SK-N-MC (cell line): Measurements from ENCODE around the gene PREX1.

ENCODE experiments used
- DNase-seq: peaks from one replicate; pipeline ENCODE4 v3.0.0-alpha.2; 2011; ENCODE audit warnings: low read depth, low spot score
- H3K27ac ChIP-seq: fragments of 200-600 bp; sonication (generic); 2 replicates; pipeline ENCODE4 v1.5.1; 2016; ENCODE audit warnings: mixed run types
- H3K36me3 ChIP-seq: fragments of 200-600 bp; sonication (generic); 2 replicates; pipeline ENCODE4 v1.6.1; 2017; ENCODE audit warnings: antibody characterized with exemption, low read length, mixed read lengths; ENCODE audit not compliant: insufficient read depth
- H3K4me3 ChIP-seq: fragments of 200-600 bp; sonication (generic); 2 replicates; pipeline ENCODE4 v1.5.1; 2016
- H3K9ac ChIP-seq: fragments of 200-600 bp; sonication (generic); 2 replicates; pipeline ENCODE4 v1.8.0; 2017; ENCODE audit warnings: mixed run types, mixed read lengths; ENCODE audit not compliant: insufficient read length
- H3K9me3 ChIP-seq: fragments of 200-600 bp; sonication (generic); 2 replicates; pipeline ENCODE4 v1.6.1; 2017; ENCODE audit warnings: low read depth, mild to moderate bottlenecking, antibody characterized with exemption, low read length, moderate library complexity, mixed read lengths
- EZH2 ChIP-seq: fragments of 200-600 bp; sonication (generic); IDR thresholded peaks from one replicate; pipeline ENCODE4 v1.6.1; 2017; ENCODE audit warnings: antibody characterized with exemption
- FOXP2 ChIP-seq: optimal IDR thresholded peaks from 2 replicates; pipeline ENCODE3; 2011; ENCODE audit warnings: mild to moderate bottlenecking, moderate library complexity; ENCODE audit not compliant: insufficient read depth; ENCODE audit errors: extremely low read length, control extremely low read depth
- POLR2AphosphoS5 ChIP-seq: IDR thresholded peaks from 2 replicates; pipeline ENCODE4 v1.6.1; 2012; ENCODE audit warnings: mild to moderate bottlenecking, low read depth, low read length, borderline replicate concordance

Gene PREX1

GRCh38 chr20:48797850-48798747, 29.7 kb downstream of the PREX1 start:
- DNase-seq: no peak
- peak overlapping the region; percentile 50; the same call in 1 of the 2 replicates for H3K27ac ChIP-seq
- H3K9ac ChIP-seq: no peak overlapping the region
- H3K4me3 ChIP-seq: no peak overlapping the region
- H3K36me3 ChIP-seq: no peaks in the 10 kb centered on the region
- H3K9me3 ChIP-seq: no peaks in the 10 kb centered on the region
- no peak for TF ChIP-seq EZH2
- no peak for TF ChIP-seq POLR2AphosphoS5
- TF ChIP-seq FOXP2: no peak

- H3K4me3 ChIP-seq: no peak overlapping the region
- TF ChIP-seq EZH2: no peak
- TF ChIP-seq POLR2AphosphoS5: no peak
- no peak for TF ChIP-seq FOXP2
- peak overlapping the region; percentile 50; the same call in 1 of the 2 replicates for H3K27ac ChIP-seq
- no peaks in the 10 kb centered on the region for H3K36me3 ChIP-seq
- DNase-seq: no peak
- no peaks in the 10 kb centered on the region for H3K9me3 ChIP-seq
- H3K9ac ChIP-seq: no peak overlapping the region
These were observed 30.4 kb downstream of the PREX1 start for GRCh38 chr20:48797275-48797825.

GRCh38 chr20:48795732-48796131, 32.1 kb downstream of the PREX1 start:
- TF ChIP-seq FOXP2 (no peak), EZH2 (no peak), POLR2AphosphoS5 (no peak)
- H3K4me3 ChIP-seq: no peak overlapping the region
- peak overlapping the region; percentile 48; the same call in 1 of the 2 replicates for H3K27ac ChIP-seq
- no peaks in the 10 kb centered on the region for H3K36me3 ChIP-seq
- no peak overlapping the region for H3K9ac ChIP-seq
- H3K9me3 ChIP-seq: no peaks in the 10 kb centered on the region
- no peak for DNase-seq

GRCh38 chr20:48794816-48795457, 32.9 kb downstream of the PREX1 start:
- DNase-seq: no peak
- TF ChIP-seq FOXP2: no peak
- Histone ChIP-seq H3K36me3 (no peaks in the 10 kb centered on the region), H3K4me3 (no peak overlapping the region), H3K9ac (no peak overlapping the region), H3K9me3 (no peaks in the 10 kb centered on the region), H3K27ac (no peak overlapping the region; the same call in 1 of the 2 replicates)

GRCh38 chr20:48794360-48794759, 33.4 kb downstream of the PREX1 start:
- Histone ChIP-seq H3K27ac (peak overlapping the region; percentile 47), H3K9me3 (no peaks in the 10 kb centered on the region), H3K9ac (no peak overlapping the region), H3K4me3 (no peak overlapping the region), H3K36me3 (no peaks in the 10 kb centered on the region)
- TF ChIP-seq FOXP2: no peak
- no peak for TF ChIP-seq POLR2AphosphoS5
- TF ChIP-seq EZH2: no peak
- DNase-seq: no peak

GRCh38 chr20:48793776-48794175, 34.0 kb downstream of the PREX1 start:
- DNase-seq: no peak
- no peak for TF ChIP-seq EZH2
- TF ChIP-seq FOXP2: no peak
- TF ChIP-seq POLR2AphosphoS5: no peak
- Histone ChIP-seq H3K27ac (peak overlapping the region; percentile 47), H3K36me3 (no peaks in the 10 kb centered on the region), H3K9me3 (no peaks in the 10 kb centered on the region), H3K4me3 (no peak overlapping the region), H3K9ac (no peak overlapping the region)

GRCh38 chr20:48791666-48792071, 36.1 kb downstream of the PREX1 start:
- Histone ChIP-seq H3K9me3 (no peaks in the 10 kb centered on the region), H3K36me3 (no peaks in the 10 kb centered on the region), H3K9ac (no peak overlapping the region), H3K27ac (peak overlapping the region; percentile 27; the same call in 1 of the 2 replicates), H3K4me3 (no peak overlapping the region)
- DNase-seq: no peak
- TF ChIP-seq EZH2 (no peak), FOXP2 (no peak), POLR2AphosphoS5 (no peak)

GRCh38 chr20:48791014-48791413, 36.8 kb downstream of the PREX1 start:
- no peaks in the 10 kb centered on the region for H3K9me3 ChIP-seq
- H3K4me3 ChIP-seq: no peak overlapping the region; the same call in 1 of the 2 replicates
- no peaks in the 10 kb centered on the region for H3K36me3 ChIP-seq
- TF ChIP-seq FOXP2 (no peak), POLR2AphosphoS5 (no peak), EZH2 (no peak)
- H3K27ac ChIP-seq: peak overlapping the region; percentile 27; the same call in 1 of the 2 replicates
- no peak for DNase-seq
- H3K9ac ChIP-seq: no peak overlapping the region
